DND-41 (cell line): ENCODE measurements around the gene MVP.

Source experiments
- ATAC-seq: fragments of 200-7000 bp; cut with Tn5 transposase; 3 replicates; pipeline ENCODE4 v1.9.1; 2021; ENCODE audit warnings: low read depth; ENCODE audit not compliant: insufficient read depth
- DNase-seq: peaks from one replicate; pipeline ENCODE4 v3.0.0-alpha.2; 2020
- H2AFZ ChIP-seq: 2 replicates; pipeline ENCODE4 v1.6.0; 2012; ENCODE audit warnings: low read depth, low read length
- H3K27ac ChIP-seq: 2 replicates; pipeline ENCODE4 v1.5.1; 2012; ENCODE audit warnings: low read length, inconsistent platforms
- H3K27me3 ChIP-seq: fragments of 200-600 bp; sonication (generic); 2 replicates; pipeline ENCODE4 v1.6.0; 2012; ENCODE audit warnings: low read length, mild to moderate bottlenecking, inconsistent platforms; ENCODE audit not compliant: insufficient read depth, poor library complexity
- H3K36me3 ChIP-seq: 2 replicates; pipeline ENCODE4 v1.5.1; 2012; ENCODE audit warnings: low read length, inconsistent platforms; ENCODE audit not compliant: insufficient read depth
- H3K4me1 ChIP-seq: 2 replicates; pipeline ENCODE4 v1.5.1; 2012; ENCODE audit warnings: mild to moderate bottlenecking, low read length; ENCODE audit not compliant: insufficient read depth
- H3K4me2 ChIP-seq: 2 replicates; pipeline ENCODE4 v1.6.0; 2012; ENCODE audit warnings: mild to moderate bottlenecking, moderate library complexity, low read length, inconsistent platforms; ENCODE audit not compliant: insufficient read depth
- H3K4me3 ChIP-seq, 2 experiments: fragments of 200-600 bp in 1 of 2; shearing (Covaris generic) in 1 of 2; 2 replicates each; pipeline ENCODE4 v1.5.1; 2012 to 2016; ENCODE audit warnings: inconsistent platforms in 2 of 2, low read length in 2 of 2, mild to moderate bottlenecking in 2 of 2, low read depth in 1 of 2, moderate library complexity in 1 of 2
- H3K79me2 ChIP-seq: 2 replicates; pipeline ENCODE4 v1.6.0; 2012; ENCODE audit warnings: low read length, inconsistent platforms; ENCODE audit not compliant: insufficient read depth
- H3K9ac ChIP-seq: 2 replicates; pipeline ENCODE4 v1.6.0; 2012; ENCODE audit warnings: low read depth, mild to moderate bottlenecking, inconsistent platforms, low read length, moderate library complexity
- H3K9me3 ChIP-seq: 2 replicates; pipeline ENCODE4 v1.5.1; 2012; ENCODE audit warnings: low read length, moderate library complexity, mild to moderate bottlenecking, inconsistent platforms; ENCODE audit not compliant: insufficient read depth, severe bottlenecking
- H4K20me1 ChIP-seq: 2 replicates; pipeline ENCODE4 v1.6.0; 2012; ENCODE audit warnings: low read length; ENCODE audit not compliant: insufficient read depth
- EZH2 ChIP-seq: IDR thresholded peaks from 3 replicates; pipeline ENCODE4 v1.6.1; 2012; ENCODE audit warnings: borderline replicate concordance, low read depth, mild to moderate bottlenecking, moderate library complexity, low read length, inconsistent platforms; ENCODE audit not compliant: severe bottlenecking
- TF ChIP-seq, protein P1 (sequence below): IDR thresholded peaks from 2 replicates; pipeline ENCODE4 v1.5.1; 2012; ENCODE audit warnings: borderline replicate concordance, low read length, moderate library complexity, mild to moderate bottlenecking; ENCODE audit not compliant: poor library complexity, severe bottlenecking; ENCODE audit errors: extremely low read depth

MVP gene

DNA sequence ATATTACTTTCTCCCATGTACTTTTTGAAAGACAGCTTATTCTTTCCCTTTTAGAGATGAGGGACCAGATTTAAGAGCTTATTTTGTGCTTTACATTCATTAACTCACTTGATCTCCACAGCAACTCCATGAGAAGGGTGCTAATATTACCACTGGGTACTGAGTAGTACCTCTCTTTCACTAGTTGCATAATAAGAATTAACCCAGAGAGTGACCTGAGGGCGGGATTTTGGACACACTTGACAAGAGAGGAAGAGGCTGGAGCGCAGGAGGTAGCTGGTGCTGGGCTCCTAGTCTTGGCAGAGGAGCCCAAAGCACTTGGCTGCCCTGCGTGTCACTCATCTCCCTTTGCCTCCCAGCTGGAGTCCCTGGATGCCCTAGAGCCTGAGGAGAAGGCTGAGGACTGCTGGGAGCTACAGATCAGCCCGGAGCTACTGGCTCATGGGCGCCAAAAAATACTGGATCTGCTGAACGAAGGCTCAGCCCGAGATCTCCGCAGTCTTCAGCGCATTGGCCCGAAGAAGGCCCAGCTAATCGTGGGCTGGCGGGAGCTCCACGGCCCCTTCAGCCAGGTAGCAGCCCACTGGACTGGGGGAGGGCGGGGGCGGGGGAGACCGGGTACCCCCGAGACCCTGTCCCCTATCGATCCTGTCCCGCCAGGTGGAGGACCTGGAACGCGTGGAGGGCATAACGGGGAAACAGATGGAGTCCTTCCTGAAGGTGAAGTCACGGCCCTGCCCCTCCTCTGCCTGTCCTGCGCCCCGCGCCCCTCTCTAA is 15.6 kb upstream of the MVP start:
- Histone ChIP-seq H3K36me3 (peaks cover 79% of the 10 kb centered on the region), H3K4me1 (peaks cover 61% of the 10 kb centered on the region), H3K4me3 (peak overlapping the region; percentile 54 to 78; a peak in 3 of 4 replicates), H3K9me3 (no peaks in the 10 kb centered on the region), H4K20me1 (peaks cover 24% of the 10 kb centered on the region), H3K27ac (peak overlapping the region; percentile 99), H3K4me2 (peak overlapping the region; percentile 86), H2AFZ (peak overlapping the region; percentile 62), H3K79me2 (peaks cover 44% of the 10 kb centered on the region), H3K9ac (peak overlapping the region; percentile 87), H3K27me3 (no peaks in the 10 kb centered on the region)
- ATAC-seq (peak; percentile 15; the same call in 2 of the 3 replicates), DNase-seq (peak; percentile 34)
- TF ChIP-seq, protein P1, sequence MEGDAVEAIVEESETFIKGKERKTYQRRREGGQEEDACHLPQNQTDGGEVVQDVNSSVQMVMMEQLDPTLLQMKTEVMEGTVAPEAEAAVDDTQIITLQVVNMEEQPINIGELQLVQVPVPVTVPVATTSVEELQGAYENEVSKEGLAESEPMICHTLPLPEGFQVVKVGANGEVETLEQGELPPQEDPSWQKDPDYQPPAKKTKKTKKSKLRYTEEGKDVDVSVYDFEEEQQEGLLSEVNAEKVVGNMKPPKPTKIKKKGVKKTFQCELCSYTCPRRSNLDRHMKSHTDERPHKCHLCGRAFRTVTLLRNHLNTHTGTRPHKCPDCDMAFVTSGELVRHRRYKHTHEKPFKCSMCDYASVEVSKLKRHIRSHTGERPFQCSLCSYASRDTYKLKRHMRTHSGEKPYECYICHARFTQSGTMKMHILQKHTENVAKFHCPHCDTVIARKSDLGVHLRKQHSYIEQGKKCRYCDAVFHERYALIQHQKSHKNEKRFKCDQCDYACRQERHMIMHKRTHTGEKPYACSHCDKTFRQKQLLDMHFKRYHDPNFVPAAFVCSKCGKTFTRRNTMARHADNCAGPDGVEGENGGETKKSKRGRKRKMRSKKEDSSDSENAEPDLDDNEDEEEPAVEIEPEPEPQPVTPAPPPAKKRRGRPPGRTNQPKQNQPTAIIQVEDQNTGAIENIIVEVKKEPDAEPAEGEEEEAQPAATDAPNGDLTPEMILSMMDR: no peak
- TF ChIP-seq EZH2: no peak

DNA sequence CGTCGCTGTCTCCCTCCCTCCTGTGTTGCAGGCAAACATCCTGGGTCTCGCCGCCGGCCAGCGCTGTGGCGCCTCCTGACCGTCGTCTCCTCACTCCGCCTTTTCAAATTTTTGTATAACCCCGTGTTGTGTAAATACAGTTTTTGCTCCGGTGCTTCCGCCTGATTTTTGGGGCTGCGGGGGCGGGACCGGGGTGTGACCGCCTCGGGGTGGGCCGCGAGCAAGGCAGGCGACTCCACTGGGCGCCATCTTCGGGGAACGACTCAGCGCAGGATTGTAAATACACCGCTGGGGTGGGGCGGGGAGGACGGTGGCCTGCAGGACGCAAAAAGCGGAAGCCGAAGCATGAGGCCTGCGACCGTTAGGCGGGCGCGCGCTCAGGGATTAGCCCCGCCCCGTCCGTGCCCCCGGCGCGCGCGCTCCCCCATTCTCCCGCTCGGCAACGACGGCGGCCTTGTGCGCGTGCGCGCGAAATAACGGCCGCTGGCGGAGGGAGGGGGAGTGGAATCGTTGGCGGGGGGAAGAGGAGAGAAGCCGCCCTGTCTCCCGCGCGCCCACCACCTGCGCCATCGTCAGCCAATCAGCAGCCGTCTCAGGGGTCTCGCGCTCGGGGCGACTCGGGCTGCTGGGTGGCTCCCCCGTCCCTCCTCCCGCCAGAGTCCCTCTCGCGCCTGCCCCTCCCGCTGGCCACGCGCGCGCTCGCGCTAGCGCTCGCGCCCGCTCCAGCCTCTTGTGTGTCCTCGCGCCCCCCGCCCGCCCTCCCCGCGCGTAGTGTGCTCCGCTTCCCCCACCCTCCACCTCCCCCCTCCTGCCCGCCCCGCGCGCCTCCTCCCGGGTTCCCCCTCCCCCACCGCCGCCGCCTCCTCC is 14.8 kb upstream of the MVP start:
- peak; percentile 99 for DNase-seq
- Histone ChIP-seq H3K9me3 (no peaks in the 10 kb centered on the region), H4K20me1 (peaks cover 32% of the 10 kb centered on the region), H3K4me3 (peak overlapping the region; percentile 54 to 78; a peak in 3 of 4 replicates), H3K79me2 (peaks cover 51% of the 10 kb centered on the region), H3K27me3 (no peaks in the 10 kb centered on the region), H3K9ac (peak overlapping the region; percentile 87), H3K36me3 (peaks cover 80% of the 10 kb centered on the region), H3K27ac (peak overlapping the region; percentile 99), H3K4me1 (peaks cover 69% of the 10 kb centered on the region), H3K4me2 (peak overlapping the region; percentile 86), H2AFZ (peak overlapping the region; percentile 62)
- TF ChIP-seq, protein P1: peak; percentile 22
- TF ChIP-seq EZH2: no peak
- ATAC-seq: peak; percentile 80

DNA sequence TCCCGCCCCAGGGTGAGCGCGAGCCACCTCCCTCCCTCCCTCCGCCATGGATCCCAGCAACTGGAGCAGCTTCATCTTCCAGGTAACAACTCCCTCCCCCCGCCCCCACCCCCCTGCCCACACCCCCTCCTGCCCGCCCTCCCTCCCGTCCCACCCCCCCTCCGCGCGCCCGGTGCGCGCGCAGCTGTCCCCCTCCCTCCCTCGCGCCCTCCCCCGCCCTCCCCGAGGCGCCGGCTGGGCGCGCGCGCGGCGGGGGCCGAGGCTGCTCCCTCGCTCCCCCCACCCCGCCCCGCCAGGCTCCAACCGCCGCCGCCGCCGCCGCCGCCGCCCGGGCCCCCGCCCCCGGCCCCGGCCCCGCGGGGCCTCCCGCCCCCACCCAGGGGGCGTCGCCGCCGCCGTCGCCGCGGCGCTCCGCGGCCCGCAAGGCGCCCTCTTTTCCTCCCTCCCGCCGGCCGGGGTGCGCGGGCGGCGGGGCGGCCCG is 14.1 kb upstream of the MVP start, which contains the start of gene MAZ:
TSS of gene MAZ (plus strand) at position 431 of the 481 bp plus-strand sequence. CDS start 173 bp downstream, outside the sequence.
- H3K4me2 ChIP-seq: peak within 1 kb of the TSS; percentile 96
- peaks cover 36% of the 10 kb centered on the region for H4K20me1 ChIP-seq
- peak within 1 kb of the TSS; percentile 99 for H3K9ac ChIP-seq
- TF ChIP-seq, protein P1: no peak
- TF ChIP-seq EZH2: no peak
- no peaks in the 10 kb centered on the region for H3K27me3 ChIP-seq
- DNase-seq (no peak), ATAC-seq (peak; percentile 13; the same call in 2 of the 3 replicates)
- H2AFZ ChIP-seq: 0 out of 2 replicates have a peak within 1 kb of the TSS, but pooled peaks have one; percentile 1
- peak within 1 kb of the TSS; percentile 99 for H3K27ac ChIP-seq
- H3K36me3 ChIP-seq: peaks cover 78% of the 10 kb centered on the region
- H3K79me2 ChIP-seq: peaks cover 52% of the 10 kb centered on the region
- H3K4me1 ChIP-seq: peaks cover 75% of the 10 kb centered on the region
- no peaks in the 10 kb centered on the region for H3K9me3 ChIP-seq
- H3K4me3 ChIP-seq: peak within 1 kb of the TSS; percentile 65 to 96
